H9 (cell line): ENCODE results near the gene KIAA1549. TPM values are rescaled to one million over a fixed set of nuclear protein-coding genes. Genes with fewer than 3 reads are reported as not detected.

Experiments
- DNase-seq: peaks from one replicate; pipeline ENCODE4 v3.0.0-alpha.2; 2017
- H2AFZ ChIP-seq: one replicate; pipeline ENCODE4 v1.6.1; 2013; ENCODE audit warnings: mild to moderate bottlenecking, low read length, control low read depth, moderate library complexity
- H2AK5ac ChIP-seq: 2 replicates; pipeline ENCODE4 v1.6.1; 2013; ENCODE audit warnings: low read length, control low read depth, mixed read lengths; ENCODE audit not compliant: insufficient read length
- H2BK120ac ChIP-seq: one replicate; pipeline ENCODE4 v1.6.1; 2013; ENCODE audit warnings: low read depth, mild to moderate bottlenecking, low read length, control low read depth, inconsistent platforms; ENCODE audit not compliant: poor library complexity, severe bottlenecking
- H2BK12ac ChIP-seq: 2 replicates; pipeline ENCODE4 v1.6.1; 2013; ENCODE audit warnings: low read length, control low read depth, mixed read lengths, low read depth; ENCODE audit not compliant: insufficient read length
- H2BK15ac ChIP-seq: 2 replicates; pipeline ENCODE4 v1.6.1; 2013; ENCODE audit warnings: low read depth, low read length, control low read depth
- H2BK20ac ChIP-seq: one replicate; pipeline ENCODE4 v1.6.1; 2013; ENCODE audit warnings: low read depth, mild to moderate bottlenecking, low read length, control low read depth, inconsistent platforms; ENCODE audit not compliant: poor library complexity, severe bottlenecking
- H2BK5ac ChIP-seq: 2 replicates; pipeline ENCODE4 v1.6.1; 2013; ENCODE audit warnings: low read length, control low read depth, mixed read lengths; ENCODE audit not compliant: insufficient read length
- H3K14ac ChIP-seq: 2 replicates; pipeline ENCODE4 v1.6.1; 2013; ENCODE audit warnings: low read length, control low read depth; ENCODE audit not compliant: insufficient read depth
- H3K18ac ChIP-seq: 2 replicates; pipeline ENCODE4 v1.6.1; 2013; ENCODE audit warnings: low read depth, mild to moderate bottlenecking, mixed read lengths, low read length, control low read depth; ENCODE audit not compliant: insufficient read length
- H3K23ac ChIP-seq: 2 replicates; pipeline ENCODE4 v1.6.1; 2013; ENCODE audit warnings: low read length, control low read depth, mixed read lengths, low read depth; ENCODE audit not compliant: insufficient read length
- H3K23me2 ChIP-seq: 2 replicates; pipeline ENCODE4 v1.6.1; 2013; ENCODE audit warnings: low read depth, mild to moderate bottlenecking, mixed read lengths, low read length, control low read depth; ENCODE audit not compliant: insufficient read length, poor library complexity, severe bottlenecking
- H3K27ac ChIP-seq: 2 replicates; pipeline ENCODE4 v1.5.1; 2013; ENCODE audit warnings: low read length, control low read depth, mixed read lengths, low read depth; ENCODE audit not compliant: insufficient read length
- H3K27me3 ChIP-seq: 2 replicates; pipeline ENCODE4 v1.6.1; 2013; ENCODE audit warnings: low read length, control low read depth, inconsistent platforms; ENCODE audit not compliant: insufficient read depth
- H3K4ac ChIP-seq: 2 replicates; pipeline ENCODE4 v1.6.1; 2013; ENCODE audit warnings: low read depth, mild to moderate bottlenecking, control low read depth, inconsistent platforms, low read length, moderate library complexity
- H3K4me1 ChIP-seq: 2 replicates; pipeline ENCODE4 v1.6.1; 2013; ENCODE audit warnings: low read length, control low read depth, inconsistent platforms; ENCODE audit not compliant: insufficient read depth
- H3K4me2 ChIP-seq: 2 replicates; pipeline ENCODE4 v1.6.1; 2013; ENCODE audit warnings: low read length, control low read depth, mixed read lengths; ENCODE audit not compliant: insufficient read length, insufficient read depth
- H3K56ac ChIP-seq: 2 replicates; pipeline ENCODE4 v1.6.1; 2013; ENCODE audit warnings: low read depth, mild to moderate bottlenecking, mixed read lengths, low read length, control low read depth; ENCODE audit not compliant: insufficient read length
- H3K79me1 ChIP-seq: 2 replicates; pipeline ENCODE4 v1.6.1; 2013; ENCODE audit warnings: low read depth, mild to moderate bottlenecking, moderate library complexity, low read length, control low read depth, inconsistent platforms; ENCODE audit not compliant: insufficient read depth, poor library complexity, severe bottlenecking
- H3K79me2 ChIP-seq: 2 replicates; pipeline ENCODE4 v1.6.1; 2013; ENCODE audit warnings: low read length, control low read depth, inconsistent platforms; ENCODE audit not compliant: insufficient read depth
- H3K9ac ChIP-seq: 2 replicates; pipeline ENCODE4 v1.6.1; 2013; ENCODE audit warnings: low read length, control low read depth, mixed read lengths; ENCODE audit not compliant: insufficient read length; ENCODE audit errors: extremely low read depth
- H3K9me3 ChIP-seq: one replicate; pipeline ENCODE4 v1.6.1; 2013; ENCODE audit warnings: low read depth, low read length, inconsistent platforms; ENCODE audit not compliant: control insufficient read depth
- H3T11ph ChIP-seq: one replicate; pipeline ENCODE4 v1.6.1; 2013; ENCODE audit warnings: mild to moderate bottlenecking, low read length, control low read depth, inconsistent platforms
- H4K20me1 ChIP-seq: one replicate; pipeline ENCODE4 v1.6.1; 2013; ENCODE audit not compliant: control insufficient read depth, insufficient read length, insufficient read depth
- H4K5ac ChIP-seq: 2 replicates; pipeline ENCODE4 v1.6.1; 2013; ENCODE audit warnings: low read depth, mild to moderate bottlenecking, mixed read lengths, low read length, control low read depth; ENCODE audit not compliant: insufficient read length
- H4K8ac ChIP-seq: replicated peaks from 2 replicates; pipeline ENCODE4 v1.6.1; 2013; ENCODE audit warnings: low read length, control low read depth, mixed read lengths, low read depth; ENCODE audit not compliant: insufficient read length
- H4K91ac ChIP-seq: 2 replicates; pipeline ENCODE4 v1.6.1; 2013; ENCODE audit warnings: low read depth, mild to moderate bottlenecking, moderate library complexity, mixed read lengths, low read length, control low read depth; ENCODE audit not compliant: insufficient read length
- H3K27ac Mint-ChIP-seq, 3 experiments: 2 replicates in 2 of 3; 3 replicates in 1 of 3; pipeline ENCODE4 v1.8.0; 2020 to 2021; ENCODE audit warnings: mixed read lengths in 3 of 3, mild to moderate bottlenecking in 1 of 3, moderate library complexity in 1 of 3
- H3K27me3 Mint-ChIP-seq: 2 replicates; pipeline ENCODE4 v1.8.0; 2021; ENCODE audit warnings: low read depth, mild to moderate bottlenecking, moderate library complexity, mixed read lengths
- H3K36me3 Mint-ChIP-seq, 3 experiments: 2 replicates in 2 of 3; 3 replicates in 1 of 3; pipeline ENCODE4 v1.8.0; 2020 to 2021; ENCODE audit warnings: low read depth in 3 of 3, mixed read lengths in 3 of 3; ENCODE audit not compliant: insufficient read depth in 1 of 3
- H3K4me1 Mint-ChIP-seq, 2 experiments: 2 replicates each; pipeline ENCODE4 v1.8.0; 2020; ENCODE audit warnings: mixed read lengths in 2 of 2
- H3K4me3 Mint-ChIP-seq, 2 experiments: 2 replicates in 1 of 2; 3 replicates in 1 of 2; pipeline ENCODE4 v1.8.0; 2020 to 2021; ENCODE audit warnings: mild to moderate bottlenecking in 2 of 2, mixed read lengths in 2 of 2, moderate library complexity in 1 of 2
- H3K9me3 Mint-ChIP-seq, 2 experiments: 2 replicates in 1 of 2; 3 replicates in 1 of 2; pipeline ENCODE4 v1.8.0; 2020; ENCODE audit warnings: mild to moderate bottlenecking in 2 of 2, mixed read lengths in 2 of 2, moderate library complexity in 1 of 2
- CTCF ChIP-seq: fragments of 200-600 bp; sonication (generic); conservative IDR thresholded peaks from 3 replicates; pipeline ENCODE4 v1.8.0; 2021; ENCODE audit warnings: antibody characterized with exemption, mild to moderate bottlenecking
- WGBS: extraction: QIAGEN DNeasy Blood & Tissue Kit; methylation state at CpG from one replicate; pipeline ENCODE4 v1.1.7; 2013; ENCODE audit warnings: missing lambda C conversion rate, low lambda C conversion rate, mixed read lengths; ENCODE audit not compliant: insufficient read length; ENCODE audit errors: extremely low coverage; 5-methylcytosine and 5-hydroxymethylcytosine counted together
- total RNA-seq: library from RNA; stranded (reverse); gene quantifications from 2 replicates; pipeline ENCODE4 v1.2.1, GENCODE V29; 2021

The KIAA1549 gene
- total RNA-seq, 1 experiment from 2014 or later: 11.9 TPM

- no peak overlapping the region for H2AK5ac ChIP-seq
- no peak overlapping the region for H2BK120ac ChIP-seq
- no peaks in the 10 kb centered on the region for H3K9me3 ChIP-seq
- Mint-ChIP-seq H3K27me3 (no peaks in the 10 kb centered on the region), H3K9me3 (no peaks in the 10 kb centered on the region; a peak in 1 of 5 replicates), H3K4me3 (no peak overlapping the region), H3K27ac (0 out of 7 replicates have a peak overlapping the region, but pooled peaks of 1 of the 3 experiments have one; percentile 40), H3K4me1 (peaks cover 8 to 10% of the 10 kb centered on the region in 2 experiments), H3K36me3 (no peaks in the 10 kb centered on the region)
- H3K79me1 ChIP-seq: no peaks in the 10 kb centered on the region
- TF ChIP-seq CTCF: no peak
- H2BK20ac ChIP-seq: no peak overlapping the region
- no peaks in the 10 kb centered on the region for H4K20me1 ChIP-seq
- H3K27me3 ChIP-seq: no peaks in the 10 kb centered on the region
- H3K23ac ChIP-seq: no peak overlapping the region
- H3K56ac ChIP-seq: no peak overlapping the region
- H3K14ac ChIP-seq: no peak overlapping the region
- no peak overlapping the region for H4K8ac ChIP-seq
- no peak overlapping the region for H4K5ac ChIP-seq
- no peak overlapping the region for H3K4ac ChIP-seq
- H2AFZ ChIP-seq: no peak overlapping the region
- no peak overlapping the region for H2BK15ac ChIP-seq
- no peak overlapping the region for H3K27ac ChIP-seq
- H3K23me2 ChIP-seq: no peaks in the 10 kb centered on the region
- H3K9ac ChIP-seq: no peak overlapping the region
- no peak overlapping the region for H3K18ac ChIP-seq
- no peaks in the 10 kb centered on the region for H3K79me2 ChIP-seq
- WGBS: no CpG with 5 or more reads among the region's 5 CpGs
- no peak overlapping the region for H2BK5ac ChIP-seq
- H4K91ac ChIP-seq: no peak overlapping the region
- no peaks in the 10 kb centered on the region; the same call in 1 of the 2 replicates for H3K4me1 ChIP-seq
- no peak overlapping the region for H3T11ph ChIP-seq
- DNase-seq: no peak
- no peak overlapping the region for H2BK12ac ChIP-seq
- no peak overlapping the region for H3K4me2 ChIP-seq
These were observed 41.9 kb upstream of the KIAA1549 start for GRCh38 chr7:139023076-139023475.
